Stimulated activated CD8-positive, alpha-beta memory T cell treated with anti-CD3 and anti-CD28 coated beads, Interleukin-15, amount 100 ng/mL, for 48 hours (primary cell): ENCODE measurements around the gene KDM1A.

ENCODE experiments used
- DNase-seq, 2 donors: peaks; one replicate each; pipeline ENCODE4 v3.0.0-alpha.2; 2020; ENCODE audit warnings: low read depth in 2 of 2

The KDM1A gene

GRCh38 chr1:23110391-23110790, 91.1 kb downstream of the KDM1A start:
- no peak for DNase-seq

- DNase-seq, result no peak
Measured at GRCh38 chr1:23111600-23112535, 92.6 kb downstream of the KDM1A start.

- DNase-seq, result no peak
Measured at GRCh38 chr1:23114424-23115079, 95.3 kb downstream of the KDM1A start.

GRCh38 chr1:23116216-23116836, 97.1 kb downstream of the KDM1A start:
- DNase-seq, result no peak

- DNase-seq, result no peak
Measured at GRCh38 chr1:23116921-23117699, 97.8 kb downstream of the KDM1A start.

- no peak for DNase-seq
Measured at GRCh38 chr1:23118407-23118806, 99.1 kb downstream of the KDM1A start.

- DNase-seq, result no peak
Measured at GRCh38 chr1:23118957-23119792, 99.9 kb downstream of the KDM1A start.

- DNase-seq, result no peak
Measured at GRCh38 chr1:23120383-23120782, 101.1 kb downstream of the KDM1A start.

- no peak for DNase-seq
Measured at GRCh38 chr1:23122023-23122748, 102.9 kb downstream of the KDM1A start.

- no peak for DNase-seq
Measured at GRCh38 chr1:23122796-23123195, 103.5 kb downstream of the KDM1A start.

- no peak for DNase-seq
Measured at GRCh38 chr1:23123528-23123927, 104.3 kb downstream of the KDM1A start.

- no peak for DNase-seq
Measured at GRCh38 chr1:23124259-23125026, 105.2 kb downstream of the KDM1A start.

- DNase-seq, result no peak
Measured at GRCh38 chr1:23125489-23125888, 106.2 kb downstream of the KDM1A start.

- DNase-seq, result no peak
Measured at GRCh38 chr1:23126200-23126599, 106.9 kb downstream of the KDM1A start.

GRCh38 chr1:23126801-23127200, 107.5 kb downstream of the KDM1A start:
- DNase-seq, result no peak

- DNase-seq, result no peak
Measured at GRCh38 chr1:23129846-23130245, 110.6 kb downstream of the KDM1A start.

GRCh38 chr1:23132033-23132432, 112.8 kb downstream of the KDM1A start:
- DNase-seq, result no peak
